HepG2 (cell line): ENCODE measurements around the gene DAGLB. TPM values are rescaled to one million over a fixed set of nuclear protein-coding genes. Genes with fewer than 3 reads are reported as not detected.

Source experiments
- ATAC-seq: fragments of 200-7000 bp; cut with Tn5 transposase; 3 replicates; pipeline ENCODE4 v1.9.1; 2020; ENCODE audit warnings: mild to moderate bottlenecking, moderate library complexity
- BruUV-seq: library from RNA; stranded (reverse); fragments of 400-500 nt; replicated peaks from 2 replicates; lab custom pipeline; 2021; lab: Mats Ljungman, UMichigan
- CTCF ChIA-PET: fragments of 300-600 bp; formaldehyde crosslinking; extraction: SDS; loops from one replicate; lab custom pipeline; 2021; ENCODE audit warnings: low total read pairs, inconsistent platforms, low intra/inter-chr PET ratio; lab: Yijun Ruan, JAX
- POLR2A ChIA-PET: fragments of 350-600 bp; sonication (Branson Sonifier 250); formaldehyde crosslinking; loops from one replicate; lab custom pipeline; 2020; ENCODE audit warnings: antibody characterized with exemption, inconsistent platforms; lab: Yijun Ruan, JAX
- DNase-seq: peaks from one replicate; pipeline ENCODE4 v3.0.0-alpha.2; 2015; ENCODE audit warnings: low spot score
- FAIRE-seq: peaks from 3 replicates; lab custom pipeline; 2011; peaks lifted over from hg19 to GRCh38; lab: Jason Lieb, UNC
- H2AFZ ChIP-seq: one replicate; pipeline ENCODE4 v1.6.1; 2011; ENCODE audit warnings: low read length, inconsistent platforms
- H3K27ac ChIP-seq: fragments of 300-600 bp; 3 replicates; pipeline ENCODE4 v1.8.0; 2011; ENCODE audit warnings: mixed run types, mild to moderate bottlenecking, mixed read lengths, low read length, inconsistent platforms; ENCODE audit not compliant: insufficient read depth; ENCODE audit errors: extremely low read length
- H3K27me3 ChIP-seq, 2 experiments: fragments of 200-600 bp in 1 of 2; 2 replicates in 1 of 2; 3 replicates in 1 of 2; pipeline versions ENCODE4 v1.6.0 to v1.8.0; 2011; ENCODE audit warnings: low read length in 2 of 2, mild to moderate bottlenecking in 2 of 2, moderate library complexity in 2 of 2, inconsistent platforms in 1 of 2; ENCODE audit not compliant: insufficient read depth in 2 of 2, control insufficient read depth in 1 of 2
- H3K36me3 ChIP-seq, 2 experiments: fragments of 200-600 bp in 1 of 2; replicated peaks in 1 of 2; 2 replicates in 1 of 2; 3 replicates in 1 of 2; pipeline versions ENCODE4 v1.5.1 to v1.8.0; 2011; ENCODE audit warnings: low read length in 2 of 2, inconsistent platforms in 1 of 2; ENCODE audit not compliant: insufficient read depth in 2 of 2, control insufficient read depth in 1 of 2
- H3K4me1 ChIP-seq: 2 replicates; pipeline ENCODE4 v1.5.1; 2012; ENCODE audit warnings: low read length, inconsistent platforms; ENCODE audit not compliant: insufficient read depth
- H3K4me2 ChIP-seq: 2 replicates; pipeline ENCODE4 v1.6.0; 2011; ENCODE audit warnings: low read depth, low read length, inconsistent platforms
- H3K4me3 ChIP-seq, 3 experiments: fragments of 200-600 bp in 1 of 3; sonication (generic), shearing (Covaris generic) in 1 of 3; replicated peaks in 1 of 3; 2 replicates each; pipeline ENCODE4 v1.5.1; 2011 to 2016; ENCODE audit warnings: low read length in 3 of 3, inconsistent platforms in 2 of 3, low read depth in 2 of 3, mild to moderate bottlenecking in 2 of 3, control low read depth in 1 of 3, mixed read lengths in 1 of 3; ENCODE audit not compliant: insufficient read depth in 1 of 3
- H3K79me2 ChIP-seq: one replicate; pipeline ENCODE4 v1.6.1; 2011; ENCODE audit warnings: low read length, inconsistent platforms; ENCODE audit not compliant: insufficient read depth
- H3K9ac ChIP-seq: 2 replicates; pipeline ENCODE4 v1.6.0; 2011; ENCODE audit warnings: mild to moderate bottlenecking, low read depth, low read length, inconsistent platforms; ENCODE audit not compliant: insufficient read depth
- H3K9me3 ChIP-seq: 2 replicates; pipeline ENCODE4 v1.5.1; 2012; ENCODE audit warnings: mild to moderate bottlenecking, low read length
- H4K20me1 ChIP-seq: 2 replicates; pipeline ENCODE4 v1.6.0; 2011; ENCODE audit warnings: inconsistent platforms, mild to moderate bottlenecking, low read length, moderate library complexity; ENCODE audit not compliant: insufficient read depth
- ATF1 ChIP-seq: IDR thresholded peaks from 2 replicates; pipeline ENCODE4 v1.6.1; 2016; ENCODE audit warnings: mild to moderate bottlenecking, control low read depth
- KDM3A ChIP-seq: IDR thresholded peaks from 2 replicates; pipeline ENCODE4 v1.6.1; 2018; ENCODE audit warnings: low read depth, missing compliant biosample characterization
- KLF9 ChIP-seq: IDR thresholded peaks from 2 replicates; pipeline ENCODE4 v1.6.1; 2016; ENCODE audit warnings: low read depth
- ZBTB1 ChIP-seq: sonication (generic); formaldehyde crosslinking; IDR thresholded peaks from 2 replicates; pipeline ENCODE4 v1.4.0; 2020; ENCODE audit warnings: missing genetic modification reagents, borderline replicate concordance
- ZNF543 ChIP-seq: sonication (generic); formaldehyde crosslinking; IDR thresholded peaks from 2 replicates; pipeline ENCODE4 v1.4.0; 2020; ENCODE audit warnings: mild to moderate bottlenecking, missing genetic modification reagents
- ZNF567 ChIP-seq: sonication (generic); formaldehyde crosslinking; IDR thresholded peaks from 2 replicates; pipeline ENCODE4 v1.8.1; 2023; ENCODE audit warnings: mild to moderate bottlenecking, missing genetic modification reagents, borderline replicate concordance
- ZNF672 ChIP-seq: sonication (generic); formaldehyde crosslinking; IDR thresholded peaks from 2 replicates; pipeline ENCODE4 v1.8.1; 2022; ENCODE audit warnings: missing genetic modification reagents
- ZNF703 ChIP-seq: sonication (generic); formaldehyde crosslinking; IDR thresholded peaks from 2 replicates; pipeline ENCODE4 v1.5.1; 2020; ENCODE audit warnings: missing genetic modification reagents, mild to moderate bottlenecking, moderate library complexity, borderline replicate concordance
- ZNF780A ChIP-seq: sonication (generic); formaldehyde crosslinking; IDR thresholded peaks from 2 replicates; pipeline ENCODE4 v1.8.0; 2022; ENCODE audit warnings: mild to moderate bottlenecking, missing genetic modification reagents, moderate library complexity
- WGBS: methylation state at CpG from one replicate; pipeline ENCODE4 v1.1.6; 2017; ENCODE audit warnings: low lambda C conversion rate; 5-methylcytosine and 5-hydroxymethylcytosine counted together
- in situ Hi-C: cut with HindIII; loops from 2 replicates; pipeline ENCODE4 v1.10.0; 2017; ENCODE audit warnings: low pct_unique_long_range_greater_than_20kb; ENCODE audit not compliant: extremely low pct_ligation_motif_present
- intact Hi-C: fragments of 100-400 bp; cut with micrococcal nuclease; formaldehyde crosslinking; loops from one replicate; pipeline ENCODE4 v1.10.0; 2022; ENCODE audit not compliant: unreplicated experiment
- polyA plus RNA-seq, 8 experiments: library from polyadenylated mRNA; depleted of rRNA in 3 of 8; stranded (reverse) in 7 of 8; unstranded in 1 of 8; fragments of >200 nt; fragmentation: Illumina TruSeq in 4 of 8; extraction: Trizol in 4 of 8; gene quantifications; 2 replicates each; pipeline versions ENCODE4 v1.2.1 to v1.2.3, GENCODE V29; 2011 to 2016; ENCODE audit warnings: low read depth in 4 of 8, missing spikeins in 1 of 8, mixed read lengths in 1 of 8; ENCODE audit not compliant: insufficient read depth in 1 of 8
- total RNA-seq, 5 experiments: library from RNA; depleted of rRNA; stranded (reverse); fragments of >200 nt; fragmentation: Illumina TruSeq; extraction: Trizol; gene quantifications; 2 replicates each; pipeline ENCODE4 v1.2.3, GENCODE V29; 2016; ENCODE audit warnings: low read depth in 1 of 5
- TF ChIP-seq, protein P1 (sequence below): sonication (generic); formaldehyde crosslinking; IDR thresholded peaks from 2 replicates; pipeline ENCODE4 v1.5.0; 2020; ENCODE audit warnings: mild to moderate bottlenecking, missing genetic modification reagents, borderline replicate concordance
- TF ChIP-seq, protein P2 (sequence below): sonication (generic); formaldehyde crosslinking; IDR thresholded peaks from 2 replicates; pipeline ENCODE4 v1.5.0; 2020; ENCODE audit warnings: mild to moderate bottlenecking, low read depth, missing genetic modification reagents, borderline replicate concordance
- TF ChIP-seq, protein P3 (sequence below): sonication (generic); formaldehyde crosslinking; IDR thresholded peaks from 2 replicates; pipeline ENCODE4 v1.8.1; 2023; ENCODE audit warnings: mild to moderate bottlenecking, missing genetic modification reagents
- TF ChIP-seq, protein P4 (sequence below): sonication (generic); formaldehyde crosslinking; IDR thresholded peaks from 2 replicates; pipeline ENCODE4 v1.4.0; 2020; ENCODE audit warnings: missing genetic modification reagents

DAGLB gene
- total and polyA plus RNA-seq, 2 of the 13 experiments (the other 11 are each of a cell fraction or from before 2014, with no cell fraction given), result 7.9 to 9.8 TPM

DNA sequence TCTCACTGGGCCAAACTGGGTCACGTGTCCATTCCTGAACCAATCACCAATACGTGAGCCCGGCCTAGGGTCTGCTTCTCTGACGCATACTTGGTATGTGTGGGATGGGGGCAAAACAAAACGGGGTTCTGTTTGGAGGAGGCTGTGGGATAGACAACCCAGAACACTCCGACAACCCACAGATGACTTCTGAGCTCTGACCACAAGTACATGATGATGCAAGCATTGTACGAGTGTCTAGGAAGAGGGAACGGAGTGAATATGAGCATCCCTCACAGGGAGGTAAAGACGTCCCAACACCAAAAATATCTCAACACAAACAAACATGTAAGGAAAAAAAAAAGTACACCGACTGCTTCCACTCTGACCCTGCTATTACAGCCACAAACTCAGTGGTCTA is 5.6 kb downstream of the DAGLB start:
- DNase-seq (no peak), FAIRE-seq (no peak), ATAC-seq (no peak)
- Histone ChIP-seq H4K20me1 (no peaks in the 10 kb centered on the region), H3K4me1 (peaks cover 6% of the 10 kb centered on the region), H3K4me3 (no peak overlapping the region), H3K9me3 (no peaks in the 10 kb centered on the region), H3K79me2 (peaks cover 25% of the 10 kb centered on the region), H2AFZ (no peak overlapping the region), H3K9ac (no peak overlapping the region), H3K36me3 (peaks cover 7 to 37% of the 10 kb centered on the region in 2 experiments), H3K27ac (no peak overlapping the region), H3K27me3 (no peaks in the 10 kb centered on the region), H3K4me2 (no peak overlapping the region)
- in situ Hi-C loops (no loop called here), intact Hi-C loops (no loop called here)
- 96% methylated on average over 10 of the region's 10 CpGs for WGBS
- TF ChIP-seq ZNF780A (no peak), KDM3A (no peak), ZBTB1 (CRISPR knock-in tag) (no peak)
- TF ChIP-seq, protein P1, sequence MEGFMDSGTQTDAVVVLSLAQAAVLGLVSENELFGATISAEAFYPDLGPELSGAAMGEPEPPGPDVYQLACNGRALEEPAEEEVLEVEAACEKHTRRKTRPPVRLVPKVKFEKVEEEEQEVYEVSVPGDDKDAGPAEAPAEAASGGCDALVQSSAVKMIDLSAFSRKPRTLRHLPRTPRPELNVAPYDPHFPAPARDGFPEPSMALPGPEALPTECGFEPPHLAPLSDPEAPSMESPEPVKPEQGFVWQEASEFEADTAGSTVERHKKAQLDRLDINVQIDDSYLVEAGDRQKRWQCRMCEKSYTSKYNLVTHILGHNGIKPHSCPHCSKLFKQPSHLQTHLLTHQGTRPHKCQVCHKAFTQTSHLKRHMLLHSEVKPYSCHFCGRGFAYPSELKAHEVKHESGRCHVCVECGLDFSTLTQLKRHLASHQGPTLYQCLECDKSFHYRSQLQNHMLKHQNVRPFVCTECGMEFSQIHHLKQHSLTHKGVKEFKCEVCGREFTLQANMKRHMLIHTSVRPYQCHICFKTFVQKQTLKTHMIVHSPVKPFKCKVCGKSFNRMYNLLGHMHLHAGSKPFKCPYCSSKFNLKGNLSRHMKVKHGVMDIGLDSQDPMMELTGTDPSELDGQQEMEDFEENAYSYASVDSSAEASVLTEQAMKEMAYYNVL (CRISPR knock-in tag), result no peak
- no TSS peak for BruUV-seq
- POLR2A ChIA-PET, result no interaction called here
- CTCF ChIA-PET, result no interaction called here

DNA sequence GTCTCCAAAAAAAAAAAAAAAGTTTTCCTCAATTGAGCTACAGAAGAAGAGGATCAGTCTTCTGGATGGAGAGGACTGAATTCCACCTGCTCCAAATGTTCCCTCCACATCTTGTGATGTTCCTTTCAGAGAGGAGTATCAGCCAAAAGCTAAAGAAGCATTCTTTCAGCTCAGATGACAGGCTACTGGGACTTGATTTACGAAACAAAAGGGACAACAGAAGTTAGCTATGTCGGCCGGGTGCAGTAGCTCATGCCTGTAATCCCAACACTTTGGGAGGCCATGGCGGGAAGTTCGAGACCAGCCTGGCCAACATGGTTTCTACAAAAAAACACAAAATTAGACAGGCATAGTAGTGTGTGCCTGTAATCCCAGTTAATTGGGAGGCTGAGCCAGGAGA is 7.4 kb downstream of the DAGLB start:
- no TSS peak for BruUV-seq
- WGBS, result 97% methylated on average over 5 of the region's 5 CpGs
- CTCF ChIA-PET, result no interaction called here
- POLR2A ChIA-PET, result no interaction called here
- H4K20me1 ChIP-seq, result peaks cover 4% of the 10 kb centered on the region; the same call in 1 of the 2 replicates
- no peaks in the 10 kb centered on the region for H3K4me1 ChIP-seq
- DNase-seq (no peak), ATAC-seq (no peak), FAIRE-seq (no peak)
- in situ Hi-C loops, result no loop called here
- no peak overlapping the region for H3K4me3 ChIP-seq
- peaks cover 7 to 33% of the 10 kb centered on the region in 2 experiments for H3K36me3 ChIP-seq
- no peak overlapping the region for H3K9ac ChIP-seq
- H3K27me3 ChIP-seq, result no peaks in the 10 kb centered on the region
- no peak overlapping the region for H3K4me2 ChIP-seq
- no peaks in the 10 kb centered on the region for H3K9me3 ChIP-seq
- intact Hi-C loops, result no loop called here
- H3K27ac ChIP-seq, result no peak overlapping the region
- H3K79me2 ChIP-seq, result peaks cover 18% of the 10 kb centered on the region
- H2AFZ ChIP-seq, result no peak overlapping the region
- TF ChIP-seq ZNF543 (CRISPR knock-in tag) (no peak), ZNF703 (CRISPR knock-in tag) (no peak), ZNF567 (CRISPR knock-in tag) (no peak), ZNF672 (CRISPR knock-in tag) (no peak), ATF1 (CRISPR knock-in tag) (no peak), KLF9 (no peak)
- TF ChIP-seq, protein P2, sequence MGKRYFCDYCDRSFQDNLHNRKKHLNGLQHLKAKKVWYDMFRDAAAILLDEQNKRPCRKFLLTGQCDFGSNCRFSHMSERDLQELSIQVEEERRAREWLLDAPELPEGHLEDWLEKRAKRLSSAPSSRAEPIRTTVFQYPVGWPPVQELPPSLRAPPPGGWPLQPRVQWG (CRISPR knock-in tag), result no peak
- TF ChIP-seq, protein P3, sequence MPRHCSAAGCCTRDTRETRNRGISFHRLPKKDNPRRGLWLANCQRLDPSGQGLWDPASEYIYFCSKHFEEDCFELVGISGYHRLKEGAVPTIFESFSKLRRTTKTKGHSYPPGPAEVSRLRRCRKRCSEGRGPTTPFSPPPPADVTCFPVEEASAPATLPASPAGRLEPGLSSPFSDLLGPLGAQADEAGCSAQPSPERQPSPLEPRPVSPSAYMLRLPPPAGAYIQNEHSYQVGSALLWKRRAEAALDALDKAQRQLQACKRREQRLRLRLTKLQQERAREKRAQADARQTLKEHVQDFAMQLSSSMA (CRISPR knock-in tag), result no peak
- TF ChIP-seq, protein P4, sequence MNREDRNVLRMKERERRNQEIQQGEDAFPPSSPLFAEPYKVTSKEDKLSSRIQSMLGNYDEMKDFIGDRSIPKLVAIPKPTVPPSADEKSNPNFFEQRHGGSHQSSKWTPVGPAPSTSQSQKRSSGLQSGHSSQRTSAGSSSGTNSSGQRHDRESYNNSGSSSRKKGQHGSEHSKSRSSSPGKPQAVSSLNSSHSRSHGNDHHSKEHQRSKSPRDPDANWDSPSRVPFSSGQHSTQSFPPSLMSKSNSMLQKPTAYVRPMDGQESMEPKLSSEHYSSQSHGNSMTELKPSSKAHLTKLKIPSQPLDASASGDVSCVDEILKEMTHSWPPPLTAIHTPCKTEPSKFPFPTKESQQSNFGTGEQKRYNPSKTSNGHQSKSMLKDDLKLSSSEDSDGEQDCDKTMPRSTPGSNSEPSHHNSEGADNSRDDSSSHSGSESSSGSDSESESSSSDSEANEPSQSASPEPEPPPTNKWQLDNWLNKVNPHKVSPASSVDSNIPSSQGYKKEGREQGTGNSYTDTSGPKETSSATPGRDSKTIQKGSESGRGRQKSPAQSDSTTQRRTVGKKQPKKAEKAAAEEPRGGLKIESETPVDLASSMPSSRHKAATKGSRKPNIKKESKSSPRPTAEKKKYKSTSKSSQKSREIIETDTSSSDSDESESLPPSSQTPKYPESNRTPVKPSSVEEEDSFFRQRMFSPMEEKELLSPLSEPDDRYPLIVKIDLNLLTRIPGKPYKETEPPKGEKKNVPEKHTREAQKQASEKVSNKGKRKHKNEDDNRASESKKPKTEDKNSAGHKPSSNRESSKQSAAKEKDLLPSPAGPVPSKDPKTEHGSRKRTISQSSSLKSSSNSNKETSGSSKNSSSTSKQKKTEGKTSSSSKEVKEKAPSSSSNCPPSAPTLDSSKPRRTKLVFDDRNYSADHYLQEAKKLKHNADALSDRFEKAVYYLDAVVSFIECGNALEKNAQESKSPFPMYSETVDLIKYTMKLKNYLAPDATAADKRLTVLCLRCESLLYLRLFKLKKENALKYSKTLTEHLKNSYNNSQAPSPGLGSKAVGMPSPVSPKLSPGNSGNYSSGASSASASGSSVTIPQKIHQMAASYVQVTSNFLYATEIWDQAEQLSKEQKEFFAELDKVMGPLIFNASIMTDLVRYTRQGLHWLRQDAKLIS (CRISPR knock-in tag), result no peak
